Brain microvascular endothelial cell (primary cell): ENCODE data around the gene ZNF263.

Experiments
- DNase-seq: peaks from one replicate; pipeline ENCODE4 v3.0.0-alpha.2; 2020
- H3K27ac ChIP-seq: fragments of 250-450 bp; sonication (Bioruptor Pico); 2 replicates; pipeline ENCODE4 v1.5.1; 2020; ENCODE audit warnings: mild to moderate bottlenecking, moderate library complexity
- H3K27me3 ChIP-seq: fragments of 250-450 bp; sonication (Bioruptor Pico); replicated peaks from 2 replicates; pipeline ENCODE4 v1.5.1; 2020; ENCODE audit warnings: mild to moderate bottlenecking
- H3K36me3 ChIP-seq: fragments of 250-450 bp; sonication (Bioruptor Pico); replicated peaks from 2 replicates; pipeline ENCODE4 v1.5.1; 2020; ENCODE audit warnings: mild to moderate bottlenecking
- H3K4me3 ChIP-seq: 2 replicates; pipeline ENCODE4 v1.5.1; 2011; ENCODE audit warnings: low read depth, mild to moderate bottlenecking, control low read depth, low read length, moderate library complexity
- CTCF ChIP-seq: IDR thresholded peaks from 2 replicates; pipeline ENCODE4 v1.5.1; 2011; ENCODE audit warnings: low read depth, mild to moderate bottlenecking, moderate library complexity, low read length, control low read depth, inconsistent platforms; ENCODE audit errors: missing control alignments
- in situ Hi-C: cut with HindIII; loops from 2 replicates; pipeline ENCODE4 v1.10.0; 2017; ENCODE audit warnings: low sequenced_read_pairs, low pct_ligation_motif_present

ZNF263 gene

GRCh38 chr16:3249451-3249850 lies 33.8 kb upstream of the ZNF263 start:
- in situ Hi-C loops, result no loop called here
- H3K27ac ChIP-seq, result no peak overlapping the region
- no peak overlapping the region for H3K4me3 ChIP-seq
- H3K36me3 ChIP-seq, result no peaks in the 10 kb centered on the region
- TF ChIP-seq CTCF, result no peak
- H3K27me3 ChIP-seq, result no peaks in the 10 kb centered on the region
- no peak for DNase-seq

DNA sequence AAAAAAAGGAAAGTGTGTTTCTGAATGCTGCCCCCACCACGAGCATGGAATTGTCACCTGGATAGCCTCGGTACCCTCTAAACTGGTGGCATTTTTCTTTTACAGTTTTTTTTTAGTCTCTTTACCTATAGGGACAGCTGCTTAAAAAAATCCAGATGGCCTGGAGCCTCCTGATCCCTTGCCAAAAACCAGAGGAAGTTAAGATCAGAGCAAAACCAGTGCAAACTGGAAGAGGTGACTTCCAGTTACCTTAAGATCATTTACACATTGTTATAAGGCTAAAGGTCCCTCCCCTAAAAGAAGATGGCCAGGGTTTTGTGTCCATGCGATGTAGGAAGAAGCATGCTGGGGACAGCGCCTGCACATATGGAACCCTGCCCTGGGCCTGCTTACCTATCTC lies 30.3 kb upstream of the ZNF263 start:
- Histone ChIP-seq H3K27me3 (no peaks in the 10 kb centered on the region), H3K4me3 (no peak overlapping the region), H3K36me3 (no peaks in the 10 kb centered on the region), H3K27ac (no peak overlapping the region)
- in situ Hi-C loops, result no loop called here
- TF ChIP-seq CTCF, result no peak
- no peak for DNase-seq

- H3K4me3 ChIP-seq, result no peak overlapping the region
- in situ Hi-C loops, result no loop called here
- no peaks in the 10 kb centered on the region for H3K27me3 ChIP-seq
- no peak for DNase-seq
- no peak overlapping the region for H3K27ac ChIP-seq
- no peaks in the 10 kb centered on the region for H3K36me3 ChIP-seq
- no peak for TF ChIP-seq CTCF
Measured at GRCh38 chr16:3254309-3254708, 29.0 kb upstream of the ZNF263 start.

DNA sequence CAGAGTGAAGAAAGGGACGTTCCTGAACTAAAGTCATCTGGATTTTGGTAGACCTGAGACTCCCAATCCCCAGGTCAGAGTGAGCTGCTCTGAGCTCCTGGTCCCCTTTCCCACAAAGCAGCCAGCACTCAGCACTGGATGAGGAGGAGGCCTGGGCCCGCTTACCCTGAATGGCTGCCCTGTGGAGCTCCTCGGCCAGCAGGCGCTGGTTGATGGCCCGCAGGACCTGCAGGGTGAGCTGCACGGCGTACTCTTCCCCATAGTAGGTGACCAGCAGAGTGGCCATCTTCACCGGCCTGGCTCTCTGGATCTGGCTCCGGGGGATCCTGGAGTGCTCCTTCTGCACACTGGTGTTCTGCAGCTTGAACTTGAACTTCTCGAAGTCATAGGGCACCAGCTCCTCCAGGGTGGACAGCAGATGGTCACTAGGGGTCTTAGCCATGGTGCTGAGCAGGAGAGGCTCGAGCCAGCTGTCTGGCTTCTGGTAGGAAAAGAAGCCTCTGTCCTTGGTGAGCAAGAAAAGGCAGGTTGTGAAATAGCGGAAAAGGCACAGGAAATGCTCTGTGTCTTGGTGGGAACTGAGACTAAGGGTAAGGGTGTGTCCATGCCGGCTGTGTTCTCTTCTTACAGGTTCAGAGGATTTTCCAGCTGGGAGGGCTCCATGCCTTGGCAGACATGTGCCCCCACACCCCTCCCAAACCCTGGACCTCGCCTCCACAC lies 27.0 kb upstream of the ZNF263 start, which contains the start of gene MEFV:
Gene MEFV, minus strand, starts transcription at position 488 of the 720 bp plus-strand sequence. Its CDS starts 46 bp downstream, at position 442.
- no peak within 1 kb of the TSS for H3K27ac ChIP-seq
- no peak within 1 kb of the TSS for H3K4me3 ChIP-seq
- H3K36me3 ChIP-seq, result no peaks in the 10 kb centered on the region
- no peak for DNase-seq
- in situ Hi-C loops, result no loop called here
- no peak for TF ChIP-seq CTCF
- no peaks in the 10 kb centered on the region for H3K27me3 ChIP-seq

- Histone ChIP-seq H3K27me3 (no peaks in the 10 kb centered on the region), H3K36me3 (no peaks in the 10 kb centered on the region), H3K4me3 (no peak overlapping the region), H3K27ac (no peak overlapping the region)
- DNase-seq, result peak; percentile 10
- in situ Hi-C loops, result no loop called here
- no peak for TF ChIP-seq CTCF
Measured at GRCh38 chr16:3256866-3257465, 26.3 kb upstream of the ZNF263 start.
